Measurements from ENCODE around the gene ID3. TPM values are rescaled to one million over a fixed set of nuclear protein-coding genes. Genes with fewer than 3 reads are reported as not detected.
A peak's percentile ranks its signal among the peaks of the same experiment; 100 is the strongest.

ID3 gene
- total RNA-seq, 1 donor from 2014 or later = 487 TPM

DNA sequence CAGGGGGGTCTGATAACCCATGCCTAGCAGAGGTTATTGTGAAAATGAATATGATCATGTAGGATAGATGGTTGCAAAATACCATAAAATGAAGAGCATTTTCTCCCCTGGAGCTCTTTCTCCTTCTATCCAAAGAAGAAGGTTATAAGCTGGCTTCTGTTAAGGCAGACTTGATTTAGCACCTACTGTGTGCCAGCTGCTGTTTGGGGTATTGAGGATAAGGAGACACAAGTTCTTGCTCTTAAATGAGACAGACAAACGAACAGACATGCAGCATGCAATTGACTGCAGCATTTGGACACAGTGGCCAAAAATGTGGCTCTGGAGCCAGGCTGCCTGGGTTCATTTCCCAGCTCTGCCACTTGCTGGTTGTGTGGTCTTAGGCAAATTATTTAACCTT is 39.8 kb upstream of the ID3 start:
- no peak for DNase-seq (ENCODE audit: low spot score in 2 of 2, unreplicated experiment in 2 of 2)
- Mint-ChIP-seq H3K4me3 (no peak overlapping the region), H3K4me1 (peaks cover 60% of the 10 kb centered on the region), H3K36me3 (no peaks in the 10 kb centered on the region), H3K27ac (peak overlapping the region; percentile 85), H3K9me3 (no peaks in the 10 kb centered on the region), H3K27me3 (ENCODE audit: low read depth) (no peaks in the 10 kb centered on the region)
- TF ChIP-seq, protein P1, sequence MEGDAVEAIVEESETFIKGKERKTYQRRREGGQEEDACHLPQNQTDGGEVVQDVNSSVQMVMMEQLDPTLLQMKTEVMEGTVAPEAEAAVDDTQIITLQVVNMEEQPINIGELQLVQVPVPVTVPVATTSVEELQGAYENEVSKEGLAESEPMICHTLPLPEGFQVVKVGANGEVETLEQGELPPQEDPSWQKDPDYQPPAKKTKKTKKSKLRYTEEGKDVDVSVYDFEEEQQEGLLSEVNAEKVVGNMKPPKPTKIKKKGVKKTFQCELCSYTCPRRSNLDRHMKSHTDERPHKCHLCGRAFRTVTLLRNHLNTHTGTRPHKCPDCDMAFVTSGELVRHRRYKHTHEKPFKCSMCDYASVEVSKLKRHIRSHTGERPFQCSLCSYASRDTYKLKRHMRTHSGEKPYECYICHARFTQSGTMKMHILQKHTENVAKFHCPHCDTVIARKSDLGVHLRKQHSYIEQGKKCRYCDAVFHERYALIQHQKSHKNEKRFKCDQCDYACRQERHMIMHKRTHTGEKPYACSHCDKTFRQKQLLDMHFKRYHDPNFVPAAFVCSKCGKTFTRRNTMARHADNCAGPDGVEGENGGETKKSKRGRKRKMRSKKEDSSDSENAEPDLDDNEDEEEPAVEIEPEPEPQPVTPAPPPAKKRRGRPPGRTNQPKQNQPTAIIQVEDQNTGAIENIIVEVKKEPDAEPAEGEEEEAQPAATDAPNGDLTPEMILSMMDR (IDR thresholded peaks at IDR 0.05; ENCODE audit: unreplicated experiment) = no peak

GRCh38 chr1:23598424-23598823 is 39.1 kb upstream of the ID3 start:
- Mint-ChIP-seq H3K36me3 (no peaks in the 10 kb centered on the region), H3K27me3 (ENCODE audit: low read depth) (no peaks in the 10 kb centered on the region), H3K4me1 (peaks cover 66% of the 10 kb centered on the region), H3K4me3 (no peak overlapping the region), H3K9me3 (no peaks in the 10 kb centered on the region), H3K27ac (peak overlapping the region; percentile 85)
- DNase-seq (ENCODE audit: low spot score in 2 of 2, unreplicated experiment in 2 of 2) = no peak
- TF ChIP-seq, protein P1 (IDR thresholded peaks at IDR 0.05; ENCODE audit: unreplicated experiment) = no peak

GRCh38 chr1:23597635-23598388 is 38.5 kb upstream of the ID3 start:
- DNase-seq (ENCODE audit: low spot score in 2 of 2, unreplicated experiment in 2 of 2) = no peak
- Mint-ChIP-seq H3K4me1 (peaks cover 72% of the 10 kb centered on the region), H3K27ac (peak overlapping the region; percentile 85), H3K36me3 (no peaks in the 10 kb centered on the region), H3K4me3 (no peak overlapping the region), H3K27me3 (ENCODE audit: low read depth) (no peaks in the 10 kb centered on the region), H3K9me3 (no peaks in the 10 kb centered on the region)
- TF ChIP-seq, protein P1 (IDR thresholded peaks at IDR 0.05; ENCODE audit: unreplicated experiment) = no peak

GRCh38 chr1:23596382-23597358 is 37.4 kb upstream of the ID3 start:
- Mint-ChIP-seq H3K27me3 (ENCODE audit: low read depth) (no peaks in the 10 kb centered on the region), H3K4me1 (peaks cover 72% of the 10 kb centered on the region), H3K27ac (peak overlapping the region; percentile 83), H3K36me3 (no peaks in the 10 kb centered on the region), H3K4me3 (no peak overlapping the region), H3K9me3 (no peaks in the 10 kb centered on the region)
- TF ChIP-seq, protein P1 (IDR thresholded peaks at IDR 0.05; ENCODE audit: unreplicated experiment) = no peak
- DNase-seq (ENCODE audit: low spot score in 2 of 2, unreplicated experiment in 2 of 2) = no peak

GRCh38 chr1:23594927-23595353 is 35.6 kb upstream of the ID3 start:
- Mint-ChIP-seq H3K36me3 (no peaks in the 10 kb centered on the region), H3K27me3 (ENCODE audit: low read depth) (no peaks in the 10 kb centered on the region), H3K9me3 (no peaks in the 10 kb centered on the region), H3K4me1 (peaks cover 68% of the 10 kb centered on the region), H3K4me3 (no peak overlapping the region), H3K27ac (peak overlapping the region; percentile 86)
- DNase-seq (ENCODE audit: low spot score in 2 of 2, unreplicated experiment in 2 of 2) = no peak
- TF ChIP-seq, protein P1 (IDR thresholded peaks at IDR 0.05; ENCODE audit: unreplicated experiment) = no peak
